ENCODE results near the gene USP6.
"Not testable (repeated sequence)": the region's sequence is repeated elsewhere in the genome, so short reads cannot be mapped to it uniquely, and the experiment has no call there.

Gene USP6

DNA sequence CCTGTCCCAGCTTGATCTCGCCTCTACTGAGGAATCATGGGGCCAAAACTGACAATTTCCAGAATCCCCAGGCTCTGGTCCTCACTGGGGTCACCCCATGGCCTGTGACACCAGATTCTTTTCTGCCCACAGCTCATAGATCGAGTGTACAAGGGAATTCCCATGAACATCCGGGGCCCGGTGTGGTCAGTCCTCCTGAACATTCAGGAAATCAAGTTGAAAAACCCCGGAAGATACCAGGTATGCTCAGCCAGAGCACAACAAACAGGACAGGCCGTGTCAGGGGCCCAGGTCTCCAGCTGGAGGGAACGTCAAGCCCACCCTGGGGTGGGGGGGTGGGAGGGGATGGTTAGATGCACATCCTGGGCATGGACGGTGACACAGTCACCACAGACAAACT lies 17.5 kb downstream of the USP6 start:
- Mint-ChIP-seq H3K4me1 (no peaks in the 10 kb centered on the region), H3K9me3 (no peaks in the 10 kb centered on the region), H3K36me3 (ENCODE audit: low read depth) (no peaks in the 10 kb centered on the region), H3K4me3 (no peak overlapping the region), H3K27me3 (ENCODE audit: low read depth) (no peaks in the 10 kb centered on the region), H3K27ac (no peak overlapping the region)
- TF ChIP-seq, protein P1, sequence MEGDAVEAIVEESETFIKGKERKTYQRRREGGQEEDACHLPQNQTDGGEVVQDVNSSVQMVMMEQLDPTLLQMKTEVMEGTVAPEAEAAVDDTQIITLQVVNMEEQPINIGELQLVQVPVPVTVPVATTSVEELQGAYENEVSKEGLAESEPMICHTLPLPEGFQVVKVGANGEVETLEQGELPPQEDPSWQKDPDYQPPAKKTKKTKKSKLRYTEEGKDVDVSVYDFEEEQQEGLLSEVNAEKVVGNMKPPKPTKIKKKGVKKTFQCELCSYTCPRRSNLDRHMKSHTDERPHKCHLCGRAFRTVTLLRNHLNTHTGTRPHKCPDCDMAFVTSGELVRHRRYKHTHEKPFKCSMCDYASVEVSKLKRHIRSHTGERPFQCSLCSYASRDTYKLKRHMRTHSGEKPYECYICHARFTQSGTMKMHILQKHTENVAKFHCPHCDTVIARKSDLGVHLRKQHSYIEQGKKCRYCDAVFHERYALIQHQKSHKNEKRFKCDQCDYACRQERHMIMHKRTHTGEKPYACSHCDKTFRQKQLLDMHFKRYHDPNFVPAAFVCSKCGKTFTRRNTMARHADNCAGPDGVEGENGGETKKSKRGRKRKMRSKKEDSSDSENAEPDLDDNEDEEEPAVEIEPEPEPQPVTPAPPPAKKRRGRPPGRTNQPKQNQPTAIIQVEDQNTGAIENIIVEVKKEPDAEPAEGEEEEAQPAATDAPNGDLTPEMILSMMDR (IDR thresholded peaks at IDR 0.05; ENCODE audit: unreplicated experiment in 3 of 3), result no peak

DNA sequence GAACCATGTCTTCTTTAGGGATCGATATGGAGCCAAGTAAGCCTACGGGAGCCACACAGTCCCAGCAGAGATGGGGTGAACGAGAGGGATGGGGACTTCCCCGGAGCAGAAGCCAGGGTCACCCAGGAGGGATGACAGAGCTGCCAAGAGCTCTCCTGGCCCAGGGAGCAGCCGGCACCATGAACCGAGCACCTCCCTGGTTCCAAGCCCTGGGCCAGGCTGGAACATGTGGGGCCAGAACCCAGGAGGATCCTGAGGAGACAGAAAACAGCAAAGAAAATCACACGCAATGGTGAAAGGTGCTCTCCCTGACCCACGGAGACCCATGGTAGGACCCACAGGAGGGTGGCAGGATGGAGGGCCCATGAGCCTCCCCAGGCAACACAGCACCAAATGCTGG lies 18.1 kb downstream of the USP6 start:
- H3K4me1 Mint-ChIP-seq; H3K27ac Mint-ChIP-seq; H3K27me3 Mint-ChIP-seq (ENCODE audit: low read depth); H3K4me3 Mint-ChIP-seq; H3K9me3 Mint-ChIP-seq; H3K36me3 Mint-ChIP-seq (ENCODE audit: low read depth): not testable (repeated sequence)

DNA sequence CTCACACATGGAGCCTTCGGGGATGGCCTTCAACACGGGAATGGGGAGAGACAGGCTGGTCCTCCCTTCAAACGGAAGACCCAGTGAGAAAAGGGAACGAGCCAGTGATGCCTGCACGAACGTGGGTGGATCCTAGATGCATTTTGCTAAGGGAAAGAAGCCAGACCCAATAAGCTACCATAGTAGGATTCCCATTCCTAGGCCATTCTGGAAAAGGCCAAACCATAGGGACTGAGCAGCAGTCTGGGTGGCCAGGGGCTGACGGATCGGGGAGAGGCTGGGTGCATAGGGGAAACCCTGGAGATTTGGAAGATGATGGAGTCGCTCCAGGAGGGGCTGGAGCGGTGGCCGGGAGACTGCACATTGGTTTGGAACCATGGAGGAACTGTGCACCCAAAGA lies 18.7 kb downstream of the USP6 start:
- H3K27ac Mint-ChIP-seq; H3K4me1 Mint-ChIP-seq; H3K4me3 Mint-ChIP-seq; H3K27me3 Mint-ChIP-seq (ENCODE audit: low read depth); H3K9me3 Mint-ChIP-seq; H3K36me3 Mint-ChIP-seq (ENCODE audit: low read depth): not testable (repeated sequence)

DNA sequence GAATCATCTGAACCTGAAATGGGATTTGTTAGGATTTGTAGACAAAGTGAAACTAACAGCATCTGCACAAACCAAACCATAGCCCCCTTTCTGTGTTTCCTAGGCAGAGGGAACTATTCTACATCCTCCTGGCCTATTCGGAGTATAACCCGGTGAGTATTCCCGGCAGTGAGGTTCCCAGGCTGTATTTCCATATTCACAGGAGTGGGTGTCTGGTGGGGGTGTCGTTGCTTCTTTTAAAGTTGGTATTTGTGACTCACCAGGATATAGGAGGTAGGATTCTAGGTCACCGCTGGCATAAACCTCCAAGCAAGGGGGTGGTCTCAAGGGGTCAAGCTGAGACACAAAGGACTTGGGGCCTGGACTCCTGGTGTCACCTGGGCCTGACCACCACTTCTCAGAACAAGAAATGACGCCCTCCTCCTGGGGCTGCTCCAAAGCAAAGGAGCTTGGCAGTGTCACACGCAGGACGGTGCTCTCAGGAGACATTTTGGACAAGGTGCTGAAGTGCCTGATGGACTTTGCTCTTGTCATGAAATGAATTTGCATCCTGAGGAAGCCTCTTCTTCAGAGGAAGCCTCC lies 19.4 kb downstream of the USP6 start:
- not testable (repeated sequence) for H3K9me3 Mint-ChIP-seq; H3K27ac Mint-ChIP-seq; H3K4me1 Mint-ChIP-seq; H3K27me3 Mint-ChIP-seq (ENCODE audit: low read depth); H3K36me3 Mint-ChIP-seq (ENCODE audit: low read depth); H3K4me3 Mint-ChIP-seq

DNA sequence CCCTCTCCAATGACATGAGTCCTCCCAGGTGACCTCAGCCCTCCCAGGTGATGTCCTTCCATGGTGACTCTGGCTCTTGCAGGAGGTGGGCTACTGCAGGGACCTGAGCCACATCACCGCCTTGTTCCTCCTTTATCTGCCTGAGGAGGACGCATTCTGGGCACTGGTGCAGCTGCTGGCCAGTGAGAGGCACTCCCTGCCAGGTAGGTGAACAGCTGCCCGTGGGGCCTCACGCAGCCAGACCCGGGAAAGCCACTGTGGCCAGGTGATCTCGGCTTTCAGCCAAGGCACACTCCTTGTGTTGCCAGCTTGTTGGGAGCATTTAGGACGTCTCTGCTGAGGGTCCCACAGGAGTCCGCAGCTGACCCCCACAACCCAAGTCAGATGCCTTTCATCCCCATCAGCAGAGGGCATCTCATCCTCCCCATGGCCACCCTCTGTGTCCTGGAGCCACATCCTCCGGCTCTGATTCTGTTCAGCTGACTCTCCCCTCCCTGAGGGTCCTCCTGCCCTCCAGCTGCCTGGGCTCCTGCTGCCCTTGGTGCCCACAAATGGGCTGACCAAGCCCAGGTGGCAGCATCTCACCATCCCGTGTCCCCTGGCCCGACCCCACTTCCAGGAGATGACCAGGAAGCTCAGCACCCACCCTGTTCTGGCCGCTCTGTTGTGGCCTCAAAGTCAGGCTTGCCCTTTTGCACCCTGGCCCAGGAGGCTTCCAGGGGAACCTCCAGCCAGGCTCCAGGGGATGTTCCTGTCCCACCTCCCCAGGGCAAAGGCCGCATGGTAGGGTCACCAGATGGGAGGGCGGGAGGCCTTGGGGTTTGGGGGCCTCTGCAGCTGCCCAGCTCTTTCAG lies 20.1 kb downstream of the USP6 start:
- Mint-ChIP-seq H3K36me3 (ENCODE audit: low read depth) (no peaks in the 10 kb centered on the region), H3K4me3 (no peak overlapping the region), H3K27me3 (ENCODE audit: low read depth) (no peaks in the 10 kb centered on the region), H3K4me1 (no peaks in the 10 kb centered on the region), H3K27ac (no peak overlapping the region), H3K9me3 (no peaks in the 10 kb centered on the region)
- TF ChIP-seq, protein P1 (IDR thresholded peaks at IDR 0.05; ENCODE audit: unreplicated experiment in 3 of 3), result no peak

DNA sequence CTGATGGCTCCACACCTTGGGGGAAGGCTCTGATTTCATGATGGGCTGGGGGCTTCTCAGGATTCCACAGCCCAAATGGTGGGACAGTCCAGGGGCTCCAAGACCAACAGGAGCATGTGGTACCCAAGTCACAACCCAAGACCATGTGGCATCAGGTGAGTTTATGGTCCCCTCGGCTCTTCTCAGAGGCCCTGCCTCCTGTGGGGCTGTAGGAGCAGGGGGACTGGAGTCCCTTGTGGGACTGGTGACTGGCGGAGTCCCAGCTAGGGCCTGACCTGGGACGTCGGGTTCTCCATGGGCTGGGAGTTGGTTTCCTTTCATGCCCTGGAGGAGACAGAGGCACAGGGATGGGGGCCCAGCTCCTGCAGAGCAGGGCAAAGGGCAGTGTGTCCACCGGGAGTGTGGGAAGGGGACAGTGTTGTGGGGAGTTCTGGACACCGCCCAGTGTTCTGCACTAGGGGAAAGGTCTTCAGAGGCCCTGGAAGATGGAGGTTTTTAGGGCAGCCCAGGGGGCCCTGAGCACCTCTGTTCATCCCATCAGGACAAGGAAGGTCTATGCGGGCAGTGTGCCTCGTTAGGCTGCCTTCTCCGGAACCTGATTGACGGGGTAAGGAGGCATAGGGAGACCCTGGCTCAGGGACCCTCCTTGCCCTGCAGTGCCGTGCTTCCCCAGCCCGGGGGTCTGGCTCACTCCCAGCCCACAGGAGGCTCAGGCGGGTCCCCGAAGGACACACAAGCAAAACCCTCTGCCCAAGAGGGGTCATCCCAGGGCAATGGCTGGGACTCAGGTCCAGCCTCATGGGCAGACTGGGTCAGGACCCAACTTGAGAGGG lies 21.0 kb downstream of the USP6 start:
- H3K4me1 Mint-ChIP-seq; H3K4me3 Mint-ChIP-seq; H3K27ac Mint-ChIP-seq; H3K9me3 Mint-ChIP-seq; H3K27me3 Mint-ChIP-seq (ENCODE audit: low read depth); H3K36me3 Mint-ChIP-seq (ENCODE audit: low read depth): not testable (repeated sequence)

DNA sequence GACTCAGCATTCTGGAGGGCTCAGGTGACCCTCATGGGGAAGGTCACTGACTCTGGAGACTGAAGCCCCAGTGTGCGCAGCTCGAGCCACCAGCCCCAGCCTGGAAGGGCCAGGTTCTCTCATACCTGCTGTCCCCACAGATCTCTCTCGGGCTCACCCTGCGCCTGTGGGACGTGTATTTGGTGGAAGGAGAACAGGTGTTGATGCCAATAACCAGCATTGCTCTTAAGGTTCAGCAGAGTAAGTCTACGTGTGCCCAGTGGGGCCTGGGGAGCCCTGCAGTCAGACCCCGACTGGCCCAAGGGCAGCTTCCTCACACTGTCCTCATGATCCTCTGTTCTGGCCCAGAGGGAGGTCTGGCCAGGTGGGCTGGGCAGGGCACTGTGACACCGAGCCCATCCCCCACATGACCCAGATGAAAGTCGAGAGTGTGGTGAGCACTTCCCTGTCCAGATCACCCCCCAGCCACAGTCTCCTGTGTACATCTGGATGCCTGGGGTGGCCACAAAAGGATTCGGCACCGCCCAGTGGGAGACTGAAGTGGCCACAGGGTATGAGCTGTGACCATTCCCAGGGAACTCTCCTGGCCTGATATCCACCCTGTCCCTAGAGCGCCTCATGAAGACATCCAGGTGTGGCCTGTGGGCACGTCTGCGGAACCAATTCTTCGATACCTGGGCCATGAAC lies 21.8 kb downstream of the USP6 start:
- H3K9me3 Mint-ChIP-seq; H3K4me3 Mint-ChIP-seq; H3K27me3 Mint-ChIP-seq (ENCODE audit: low read depth); H3K4me1 Mint-ChIP-seq; H3K27ac Mint-ChIP-seq; H3K36me3 Mint-ChIP-seq (ENCODE audit: low read depth): not testable (repeated sequence)

DNA sequence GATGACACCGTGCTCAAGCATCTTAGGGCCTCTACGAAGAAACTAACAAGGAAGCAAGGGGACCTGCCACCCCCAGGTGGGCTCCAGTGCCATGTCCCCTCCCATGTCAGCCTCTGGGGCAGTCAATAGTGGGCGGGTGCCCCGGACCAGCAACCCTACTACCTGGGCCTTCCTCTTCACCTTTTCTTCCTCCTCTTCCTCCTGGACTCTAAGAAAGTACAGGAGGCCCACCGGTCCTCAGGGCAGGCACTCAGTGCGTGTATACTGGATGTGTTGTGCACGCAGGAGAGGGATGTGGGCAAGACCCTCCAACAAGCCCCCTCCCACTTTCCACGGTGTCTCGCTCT lies 22.3 kb downstream of the USP6 start:
- H3K27me3 Mint-ChIP-seq (ENCODE audit: low read depth); H3K4me1 Mint-ChIP-seq; H3K27ac Mint-ChIP-seq; H3K4me3 Mint-ChIP-seq; H3K36me3 Mint-ChIP-seq (ENCODE audit: low read depth); H3K9me3 Mint-ChIP-seq: not testable (repeated sequence)
